GM13977 (cell line): ENCODE measurements around the gene LRRC8E.

Experiments
- DNase-seq: peaks from one replicate; pipeline ENCODE4 v3.0.0; 2012; ENCODE audit warnings: low spot score
- in situ Hi-C: fragments of 300-500 bp; cut with MboI; formaldehyde crosslinking; loops from one replicate; pipeline ENCODE4 v1.12.0; 2022; ENCODE audit warnings: low sequenced_read_pairs, low pct_unique_long_range_greater_than_20kb, mixed read lengths, inconsistent platforms; ENCODE audit not compliant: unreplicated experiment
- TF ChIP-seq, protein P1 (sequence below): IDR thresholded peaks from 2 replicates; pipeline ENCODE4 v1.5.1; 2012; ENCODE audit warnings: mild to moderate bottlenecking, control low read depth; ENCODE audit not compliant: insufficient read depth; ENCODE audit errors: extremely low read depth, missing control alignments

LRRC8E gene

DNA sequence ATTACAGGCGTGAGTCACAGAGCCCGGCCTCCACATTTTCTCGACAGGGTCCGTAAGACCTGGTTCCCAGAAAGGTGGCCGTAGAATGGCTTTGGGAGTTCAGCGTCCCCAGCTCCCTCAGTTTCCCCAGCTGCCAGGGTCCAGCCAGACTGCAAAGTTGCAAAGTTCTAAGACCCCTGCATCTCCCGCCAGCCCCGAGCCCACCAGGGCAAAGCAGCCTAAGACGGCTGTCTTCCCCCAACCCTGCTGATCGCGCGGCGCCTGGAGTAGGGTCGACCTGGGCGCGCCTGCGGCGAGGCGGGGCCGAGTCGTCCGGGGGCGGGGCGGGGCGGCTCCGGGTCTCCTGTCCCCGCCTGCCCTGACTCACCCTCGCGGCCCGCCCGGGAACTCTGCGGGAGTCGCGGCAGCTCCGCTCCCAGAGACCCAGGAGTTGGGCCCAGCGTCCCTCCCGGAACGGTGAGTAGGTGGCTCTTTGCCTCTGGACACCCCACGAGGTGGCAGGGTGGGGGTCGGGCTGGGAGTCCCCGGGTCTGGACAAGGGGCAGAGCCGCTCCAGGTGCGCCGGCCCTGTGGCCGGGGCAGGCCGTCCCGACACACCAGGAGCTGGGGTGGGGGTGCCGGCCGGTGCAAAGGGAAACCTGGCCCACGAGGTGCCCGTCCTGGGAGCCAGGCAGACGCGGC is at the start of gene LRRC8E:
TSS of gene LRRC8E (plus strand) at position 366 of the 681 bp plus-strand sequence. CDS start 7,094 bp downstream, outside the sequence.
- TF ChIP-seq, protein P1, sequence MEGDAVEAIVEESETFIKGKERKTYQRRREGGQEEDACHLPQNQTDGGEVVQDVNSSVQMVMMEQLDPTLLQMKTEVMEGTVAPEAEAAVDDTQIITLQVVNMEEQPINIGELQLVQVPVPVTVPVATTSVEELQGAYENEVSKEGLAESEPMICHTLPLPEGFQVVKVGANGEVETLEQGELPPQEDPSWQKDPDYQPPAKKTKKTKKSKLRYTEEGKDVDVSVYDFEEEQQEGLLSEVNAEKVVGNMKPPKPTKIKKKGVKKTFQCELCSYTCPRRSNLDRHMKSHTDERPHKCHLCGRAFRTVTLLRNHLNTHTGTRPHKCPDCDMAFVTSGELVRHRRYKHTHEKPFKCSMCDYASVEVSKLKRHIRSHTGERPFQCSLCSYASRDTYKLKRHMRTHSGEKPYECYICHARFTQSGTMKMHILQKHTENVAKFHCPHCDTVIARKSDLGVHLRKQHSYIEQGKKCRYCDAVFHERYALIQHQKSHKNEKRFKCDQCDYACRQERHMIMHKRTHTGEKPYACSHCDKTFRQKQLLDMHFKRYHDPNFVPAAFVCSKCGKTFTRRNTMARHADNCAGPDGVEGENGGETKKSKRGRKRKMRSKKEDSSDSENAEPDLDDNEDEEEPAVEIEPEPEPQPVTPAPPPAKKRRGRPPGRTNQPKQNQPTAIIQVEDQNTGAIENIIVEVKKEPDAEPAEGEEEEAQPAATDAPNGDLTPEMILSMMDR: no peak
- in situ Hi-C loops: no loop called here
- DNase-seq: no peak

DNA sequence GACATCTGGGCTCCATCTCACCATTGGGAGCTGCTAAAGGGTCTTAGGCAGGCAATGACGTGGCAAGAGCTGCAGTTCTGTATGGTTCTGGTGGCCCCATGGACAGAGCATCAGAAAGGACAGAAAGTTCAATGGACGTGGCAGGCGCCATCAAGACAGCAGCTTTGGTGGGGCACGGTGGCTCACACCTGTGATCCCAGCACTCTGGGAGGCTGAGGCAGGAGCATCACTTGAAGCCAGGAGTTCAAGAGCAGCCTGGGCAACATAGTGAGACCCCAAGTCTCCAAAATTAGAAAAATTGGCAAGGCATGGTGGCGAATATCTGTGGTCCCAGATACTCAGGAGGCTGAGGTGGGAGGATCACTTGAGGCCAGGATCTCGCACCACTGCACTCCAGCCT is 48.8 kb upstream of the LRRC8E start:
- in situ Hi-C loops: no loop called here
- TF ChIP-seq, protein P1: no peak
- no peak for DNase-seq

DNA sequence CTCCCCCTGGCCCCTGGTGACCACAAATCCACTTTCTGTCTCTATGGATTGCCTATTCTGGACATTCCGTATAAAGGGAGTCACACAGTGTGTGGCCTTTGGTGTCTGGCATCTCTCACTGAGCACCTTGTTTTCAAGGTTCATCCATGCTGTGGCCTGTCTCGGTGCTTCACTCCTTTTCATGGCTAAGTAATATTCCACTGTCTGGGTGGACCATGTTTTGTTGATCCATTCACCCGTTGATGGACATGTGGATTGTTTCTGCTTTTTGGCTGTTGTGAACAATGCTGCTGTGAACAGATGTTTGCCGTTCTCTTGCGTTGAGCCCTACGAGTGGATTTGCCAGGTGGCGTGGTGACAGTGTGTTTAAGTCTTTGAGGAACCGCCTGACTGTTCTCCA is 47.7 kb upstream of the LRRC8E start:
- TF ChIP-seq, protein P1: no peak
- no peak for DNase-seq
- in situ Hi-C loops: no loop called here

- TF ChIP-seq, protein P1: no peak
- in situ Hi-C loops: no loop called here
- no peak for DNase-seq
Observed at GRCh38 chr19:7841751-7842660, 46.3 kb upstream of the LRRC8E start.

- TF ChIP-seq, protein P1: no peak
- in situ Hi-C loops: no loop called here
- DNase-seq: no peak
Observed at GRCh38 chr19:7842661-7843294, 45.5 kb upstream of the LRRC8E start.

- TF ChIP-seq, protein P1: no peak
- in situ Hi-C loops: no loop called here
- DNase-seq: no peak
Observed at GRCh38 chr19:7843521-7843920, 44.8 kb upstream of the LRRC8E start.
